Epithelial cell of esophagus (primary cell): Measurements from ENCODE around the gene LEMD1.

Source experiments
- DNase-seq: peaks from one replicate; pipeline ENCODE4 v3.0.0; 2010; ENCODE audit warnings: low read depth
- H3K4me3 ChIP-seq: 2 replicates; pipeline ENCODE4 v1.5.1; 2011; ENCODE audit warnings: mild to moderate bottlenecking, low read length, control low read depth
- TF ChIP-seq, protein P1 (sequence below): IDR thresholded peaks from 2 replicates; pipeline ENCODE4 v1.5.1; 2011; ENCODE audit warnings: low read depth, mild to moderate bottlenecking, low read length, control low read depth, inconsistent platforms; ENCODE audit not compliant: insufficient read depth; ENCODE audit errors: missing control alignments

Gene LEMD1

DNA sequence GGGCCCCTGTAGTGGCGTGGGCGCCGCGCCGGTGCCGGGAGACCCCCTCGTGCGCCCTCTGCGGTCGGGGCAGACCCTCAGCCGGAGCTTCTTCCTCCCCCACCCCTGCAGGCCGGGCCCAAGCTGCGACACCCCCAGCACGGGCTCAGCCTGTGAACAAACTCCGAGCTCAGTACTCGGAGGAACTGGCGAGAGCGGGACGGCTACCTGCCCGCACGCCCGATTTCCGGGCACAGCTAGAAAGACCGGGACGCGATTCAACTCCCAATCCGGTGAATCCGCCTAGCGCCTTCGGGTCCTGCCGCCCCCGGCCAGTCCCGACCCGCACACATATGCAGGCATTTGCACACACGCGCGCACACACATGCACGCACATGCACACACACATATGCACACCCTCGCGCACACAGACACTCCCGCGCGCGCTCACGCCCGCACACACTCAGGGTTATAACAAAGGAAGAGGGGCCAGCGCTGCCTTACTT is 34.6 kb upstream of the LEMD1 start:
- H3K4me3 ChIP-seq = peak overlapping the region; percentile 5
- TF ChIP-seq, protein P1, sequence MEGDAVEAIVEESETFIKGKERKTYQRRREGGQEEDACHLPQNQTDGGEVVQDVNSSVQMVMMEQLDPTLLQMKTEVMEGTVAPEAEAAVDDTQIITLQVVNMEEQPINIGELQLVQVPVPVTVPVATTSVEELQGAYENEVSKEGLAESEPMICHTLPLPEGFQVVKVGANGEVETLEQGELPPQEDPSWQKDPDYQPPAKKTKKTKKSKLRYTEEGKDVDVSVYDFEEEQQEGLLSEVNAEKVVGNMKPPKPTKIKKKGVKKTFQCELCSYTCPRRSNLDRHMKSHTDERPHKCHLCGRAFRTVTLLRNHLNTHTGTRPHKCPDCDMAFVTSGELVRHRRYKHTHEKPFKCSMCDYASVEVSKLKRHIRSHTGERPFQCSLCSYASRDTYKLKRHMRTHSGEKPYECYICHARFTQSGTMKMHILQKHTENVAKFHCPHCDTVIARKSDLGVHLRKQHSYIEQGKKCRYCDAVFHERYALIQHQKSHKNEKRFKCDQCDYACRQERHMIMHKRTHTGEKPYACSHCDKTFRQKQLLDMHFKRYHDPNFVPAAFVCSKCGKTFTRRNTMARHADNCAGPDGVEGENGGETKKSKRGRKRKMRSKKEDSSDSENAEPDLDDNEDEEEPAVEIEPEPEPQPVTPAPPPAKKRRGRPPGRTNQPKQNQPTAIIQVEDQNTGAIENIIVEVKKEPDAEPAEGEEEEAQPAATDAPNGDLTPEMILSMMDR = no peak
- no peak for DNase-seq

DNA sequence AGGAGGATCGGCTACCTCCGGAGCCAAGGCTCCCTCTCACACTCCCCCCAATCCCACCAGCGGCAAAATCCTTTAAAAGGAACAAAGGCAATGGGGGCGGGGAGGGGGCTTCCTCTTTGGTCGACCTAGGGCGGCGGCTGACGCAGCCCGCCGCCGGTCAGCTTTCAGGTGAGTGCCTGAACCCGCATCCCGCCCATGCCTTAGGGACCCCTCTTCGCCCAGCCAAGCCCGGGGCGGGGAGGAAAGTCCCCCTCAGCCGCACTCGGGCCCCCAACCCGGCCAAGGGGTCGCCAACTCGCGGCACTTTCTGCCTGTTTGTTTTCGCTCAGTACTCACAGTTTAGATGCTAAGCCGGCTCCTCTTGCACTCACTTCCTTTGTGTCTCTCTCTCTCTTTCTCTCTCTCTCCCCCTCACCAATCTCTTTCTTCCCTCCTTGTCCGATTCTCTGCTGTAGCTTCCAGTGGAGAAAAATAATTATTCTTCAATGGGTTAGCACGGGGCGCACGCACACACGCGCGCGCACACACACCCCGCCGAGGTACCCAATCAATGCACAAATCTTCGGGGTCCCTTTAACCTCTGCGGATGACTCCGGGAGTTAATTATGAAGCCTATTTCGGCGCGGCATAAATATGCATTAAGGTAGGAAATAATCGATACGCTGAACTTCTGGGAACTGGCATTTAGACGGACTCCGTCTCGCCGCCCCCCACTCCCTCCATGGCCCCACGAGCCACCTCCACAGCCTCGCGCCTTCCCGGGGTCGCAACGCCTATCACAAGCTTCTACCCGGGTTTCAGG is 33.9 kb upstream of the LEMD1 start, which contains the start of gene BLACAT1:
TSS of gene BLACAT1 (minus strand) at position 465 of the 802 bp plus-strand sequence.
- no peak for DNase-seq
- TF ChIP-seq, protein P1 = no peak
- peak within 1 kb of the TSS; percentile 5 for H3K4me3 ChIP-seq

DNA sequence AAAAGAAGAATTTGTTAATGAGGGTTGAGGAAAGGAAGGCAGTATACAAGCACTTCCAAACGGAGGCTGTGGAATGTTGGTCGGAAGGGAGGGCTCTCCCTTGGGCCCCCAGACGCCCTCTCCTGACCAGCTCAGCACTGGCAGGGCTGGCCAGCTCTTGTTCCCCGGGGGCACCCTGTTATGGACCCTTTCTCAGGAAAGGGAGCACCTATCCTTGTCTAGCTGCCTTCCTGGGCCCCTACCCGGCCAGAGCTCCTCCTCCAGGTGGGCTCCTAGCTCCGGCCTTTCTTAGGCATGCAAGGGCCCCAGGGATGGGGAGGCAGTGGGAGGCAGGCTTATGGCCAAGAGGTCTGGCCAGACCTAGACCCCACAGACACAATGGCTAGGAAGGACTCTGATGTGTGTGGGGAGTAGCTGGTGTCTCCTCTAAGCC is 33.1 kb upstream of the LEMD1 start:
- H3K4me3 ChIP-seq = no peak overlapping the region
- no peak for DNase-seq

DNA sequence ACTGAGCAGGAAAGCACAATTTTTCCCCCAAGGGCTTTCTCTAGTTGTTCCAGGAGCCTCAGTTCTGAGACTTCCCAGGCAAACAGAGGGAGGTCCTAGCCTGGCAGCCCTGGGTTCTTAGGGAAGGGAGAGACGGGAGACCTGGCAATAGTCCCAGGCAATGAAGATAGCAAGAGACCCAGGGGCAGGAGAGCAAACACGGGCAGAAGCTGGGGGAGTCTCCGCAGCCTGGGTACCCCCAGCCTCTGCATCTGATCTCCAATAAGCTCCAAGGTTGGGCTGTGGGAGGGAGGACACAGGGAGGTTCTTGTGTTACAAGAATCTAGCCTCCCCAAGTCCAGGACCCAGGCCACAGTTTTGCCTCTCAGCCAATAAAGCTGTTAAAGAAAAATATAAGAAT is 31.6 kb upstream of the LEMD1 start:
- no peak for DNase-seq
- TF ChIP-seq, protein P1 = no peak

More for the DNA sequence above, 33.1 kb upstream of the LEMD1 start:
- TF ChIP-seq, protein P1 = no peak

DNA sequence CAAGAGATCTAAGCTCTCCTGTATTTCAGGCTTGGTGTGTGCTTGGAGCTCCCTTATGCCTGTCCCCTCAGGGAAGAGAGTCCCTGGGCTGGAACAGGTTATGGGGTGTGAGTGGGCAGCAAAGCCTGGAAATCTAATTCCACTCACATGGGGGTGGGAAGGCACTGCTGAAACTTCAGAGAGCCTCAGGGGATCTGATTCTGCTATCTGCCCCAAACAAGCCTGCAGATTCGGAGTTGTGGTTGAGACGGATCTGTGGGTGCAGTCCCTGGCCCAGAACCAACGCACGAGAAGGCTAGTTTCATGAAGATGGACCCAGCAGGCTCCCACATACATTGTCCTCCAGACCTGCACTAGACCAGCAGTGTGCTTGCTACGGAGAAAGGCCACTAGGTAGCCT is 31.1 kb upstream of the LEMD1 start:
- TF ChIP-seq, protein P1 = no peak
- no peak overlapping the region for H3K4me3 ChIP-seq
- no peak for DNase-seq

More for the DNA sequence above, 31.6 kb upstream of the LEMD1 start:
- no peak overlapping the region for H3K4me3 ChIP-seq

DNA sequence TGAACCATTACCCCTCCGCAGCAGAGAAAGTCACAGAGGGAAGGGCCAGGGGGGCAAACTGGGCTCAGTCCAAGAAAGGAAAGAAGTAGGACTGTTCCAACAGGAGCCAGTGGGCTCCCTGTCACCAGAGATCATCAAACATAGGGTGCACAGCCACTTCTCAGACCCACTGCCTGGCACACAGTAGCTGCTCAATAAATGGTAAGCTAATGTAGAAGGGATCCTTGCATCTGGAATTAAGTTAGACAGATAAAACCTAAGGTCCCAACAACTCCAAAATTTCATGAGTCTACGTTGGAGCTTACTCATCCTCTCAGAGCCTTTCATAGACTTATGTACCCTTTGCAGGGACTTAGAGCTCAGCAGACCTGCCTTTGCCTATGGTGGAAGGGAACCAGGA is 30.5 kb upstream of the LEMD1 start:
- TF ChIP-seq, protein P1 = no peak
- DNase-seq = no peak

DNA sequence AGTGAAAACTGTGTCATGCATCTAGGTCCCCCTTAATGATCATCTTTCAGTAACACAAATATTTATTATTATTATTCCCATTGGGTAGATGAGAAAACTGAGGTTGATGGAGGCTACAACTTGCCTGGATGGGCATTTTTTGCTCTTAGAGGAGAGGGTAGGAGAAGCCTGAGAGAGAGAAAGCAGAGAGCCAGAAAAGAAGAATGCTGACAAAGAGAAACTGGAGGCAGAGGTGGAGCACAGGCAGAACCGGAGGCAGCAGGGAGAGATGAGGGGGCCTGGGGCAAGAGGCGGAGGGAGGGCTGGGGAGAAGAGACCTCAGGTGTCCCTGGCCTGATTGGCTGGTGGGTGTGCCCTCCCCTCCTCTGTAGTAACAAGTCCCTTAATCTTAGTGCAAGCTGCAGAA is 29.9 kb upstream of the LEMD1 start:
- TF ChIP-seq, protein P1 = no peak
- no peak for DNase-seq
- no peak overlapping the region for H3K4me3 ChIP-seq

More for the DNA sequence above, 30.5 kb upstream of the LEMD1 start:
- no peak overlapping the region for H3K4me3 ChIP-seq
